Measurements from ENCODE around the gene CYP26C1. TPM values are rescaled to one million over a fixed set of nuclear protein-coding genes. Genes with fewer than 3 reads are reported as not detected.

The CYP26C1 gene
- total RNA-seq, 1 experiment from 2014 or later: 0.45 TPM

GRCh38 chr10:93103953-93104352 lies 43.4 kb downstream of the CYP26C1 start:
- H3K9me3 Mint-ChIP-seq (ENCODE audit: low read depth, unreplicated experiment): no peaks in the 10 kb centered on the region
- BruUV-seq (replicated peaks): no TSS peak
- CTCF ChIA-PET: no interaction called here

GRCh38 chr10:93106631-93107072 lies 46.1 kb downstream of the CYP26C1 start:
- CTCF ChIA-PET: interaction anchor here (0.6 to 0.8 kb wide), 2 partner anchors 9 kb away, joined by 3 read pairs; no protein-coding TSS in a partner anchor
- H3K4me1 Mint-ChIP-seq (ENCODE audit: low read depth, unreplicated experiment): no peaks in the 10 kb centered on the region
- no peaks in the 10 kb centered on the region for H3K36me3 Mint-ChIP-seq (ENCODE audit: insufficient read depth, unreplicated experiment)
- TF ChIP-seq, protein P1, sequence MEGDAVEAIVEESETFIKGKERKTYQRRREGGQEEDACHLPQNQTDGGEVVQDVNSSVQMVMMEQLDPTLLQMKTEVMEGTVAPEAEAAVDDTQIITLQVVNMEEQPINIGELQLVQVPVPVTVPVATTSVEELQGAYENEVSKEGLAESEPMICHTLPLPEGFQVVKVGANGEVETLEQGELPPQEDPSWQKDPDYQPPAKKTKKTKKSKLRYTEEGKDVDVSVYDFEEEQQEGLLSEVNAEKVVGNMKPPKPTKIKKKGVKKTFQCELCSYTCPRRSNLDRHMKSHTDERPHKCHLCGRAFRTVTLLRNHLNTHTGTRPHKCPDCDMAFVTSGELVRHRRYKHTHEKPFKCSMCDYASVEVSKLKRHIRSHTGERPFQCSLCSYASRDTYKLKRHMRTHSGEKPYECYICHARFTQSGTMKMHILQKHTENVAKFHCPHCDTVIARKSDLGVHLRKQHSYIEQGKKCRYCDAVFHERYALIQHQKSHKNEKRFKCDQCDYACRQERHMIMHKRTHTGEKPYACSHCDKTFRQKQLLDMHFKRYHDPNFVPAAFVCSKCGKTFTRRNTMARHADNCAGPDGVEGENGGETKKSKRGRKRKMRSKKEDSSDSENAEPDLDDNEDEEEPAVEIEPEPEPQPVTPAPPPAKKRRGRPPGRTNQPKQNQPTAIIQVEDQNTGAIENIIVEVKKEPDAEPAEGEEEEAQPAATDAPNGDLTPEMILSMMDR (IDR thresholded peaks at IDR 0.05; ENCODE audit: unreplicated experiment): no peak
- H3K4me3 Mint-ChIP-seq (ENCODE audit: low read depth, unreplicated experiment): no peak overlapping the region
- H3K27ac Mint-ChIP-seq (ENCODE audit: unreplicated experiment): no peak overlapping the region
- intact Hi-C loops (cut with micrococcal nuclease; ENCODE audit: unreplicated experiment): no loop called here
- H3K27me3 Mint-ChIP-seq (ENCODE audit: unreplicated experiment): no peaks in the 10 kb centered on the region
- DNase-seq: no peak
- H3K9me3 Mint-ChIP-seq (ENCODE audit: low read depth, unreplicated experiment): no peaks in the 10 kb centered on the region
- BruUV-seq (replicated peaks): no TSS peak

More at GRCh38 chr10:93103953-93104352, 43.4 kb downstream of the CYP26C1 start:
- TF ChIP-seq, protein P1 (IDR thresholded peaks at IDR 0.05; ENCODE audit: unreplicated experiment): no peak
- H3K4me1 Mint-ChIP-seq (ENCODE audit: low read depth, unreplicated experiment): no peaks in the 10 kb centered on the region
- no peak overlapping the region for H3K27ac Mint-ChIP-seq (ENCODE audit: unreplicated experiment)
- intact Hi-C loops (cut with micrococcal nuclease; ENCODE audit: unreplicated experiment): no loop called here
- no peak for DNase-seq
- H3K27me3 Mint-ChIP-seq (ENCODE audit: unreplicated experiment): no peaks in the 10 kb centered on the region
- no peaks in the 10 kb centered on the region for H3K36me3 Mint-ChIP-seq (ENCODE audit: insufficient read depth, unreplicated experiment)
- no peak overlapping the region for H3K4me3 Mint-ChIP-seq (ENCODE audit: low read depth, unreplicated experiment)

DNA sequence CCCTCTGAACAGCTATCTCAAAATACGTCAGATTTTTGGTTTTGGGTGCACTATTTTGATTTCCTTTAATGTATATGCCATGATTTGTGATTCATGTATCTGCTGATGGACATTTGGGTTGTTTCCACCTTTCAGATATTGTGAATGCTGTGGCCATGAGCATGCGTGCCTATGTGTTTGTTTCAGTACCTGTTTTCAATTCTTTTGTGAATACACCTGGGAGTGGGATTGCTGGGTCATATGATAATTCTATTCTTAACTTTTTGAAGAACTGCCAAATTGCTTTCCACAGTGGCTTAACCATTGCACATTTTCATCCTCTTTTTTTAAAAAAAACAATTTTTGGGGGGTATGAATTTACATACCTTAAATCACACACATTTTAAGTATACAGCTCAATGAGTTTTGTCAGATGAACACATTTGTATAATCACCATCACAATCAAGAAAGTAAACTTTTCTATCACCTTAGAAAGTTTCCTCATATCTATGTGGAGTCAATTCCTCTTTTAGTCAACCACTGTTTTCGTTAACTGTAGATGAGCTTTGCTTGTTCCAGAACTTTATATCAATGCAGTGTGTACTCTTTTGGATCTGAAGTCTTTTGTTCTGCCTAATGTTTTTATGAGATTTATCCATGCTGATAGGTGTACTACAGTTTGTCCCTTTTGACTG lies 50.0 kb downstream of the CYP26C1 start:
- intact Hi-C loops (cut with micrococcal nuclease; ENCODE audit: unreplicated experiment): no loop called here
- no peak for DNase-seq
- H3K4me1 Mint-ChIP-seq (ENCODE audit: low read depth, unreplicated experiment): no peaks in the 10 kb centered on the region
- TF ChIP-seq, protein P1 (IDR thresholded peaks at IDR 0.05; ENCODE audit: unreplicated experiment): no peak
- no TSS peak for BruUV-seq (replicated peaks)
- H3K36me3 Mint-ChIP-seq (ENCODE audit: insufficient read depth, unreplicated experiment): no peaks in the 10 kb centered on the region
- peaks cover 16% of the 10 kb centered on the region for H3K27me3 Mint-ChIP-seq (ENCODE audit: unreplicated experiment)
- no peak overlapping the region for H3K4me3 Mint-ChIP-seq (ENCODE audit: low read depth, unreplicated experiment)
- no peak overlapping the region for H3K27ac Mint-ChIP-seq (ENCODE audit: unreplicated experiment)
- CTCF ChIA-PET: no interaction called here
- H3K9me3 Mint-ChIP-seq (ENCODE audit: low read depth, unreplicated experiment): no peaks in the 10 kb centered on the region

DNA sequence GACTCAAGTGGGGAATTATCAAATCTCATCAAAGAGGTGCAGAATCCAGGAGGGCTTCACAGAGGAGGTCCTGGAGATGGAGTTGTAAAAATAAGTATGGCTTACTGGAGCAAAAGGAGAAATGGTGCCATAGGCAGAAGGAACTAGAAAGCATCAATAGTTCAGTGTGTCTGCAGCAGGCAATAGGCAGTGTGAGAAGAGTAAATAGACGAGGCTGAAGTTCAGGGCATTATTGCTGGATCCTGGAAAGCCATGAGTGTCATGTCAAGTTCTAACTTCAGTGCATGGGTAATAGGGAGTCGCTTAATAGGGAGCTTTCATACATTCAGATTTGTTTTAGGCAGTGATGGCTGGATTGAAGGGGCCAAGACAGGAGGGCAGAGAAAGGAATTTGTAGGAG lies 52.4 kb downstream of the CYP26C1 start:
- H3K36me3 Mint-ChIP-seq (ENCODE audit: insufficient read depth, unreplicated experiment): no peaks in the 10 kb centered on the region
- no peaks in the 10 kb centered on the region for H3K9me3 Mint-ChIP-seq (ENCODE audit: low read depth, unreplicated experiment)
- H3K27ac Mint-ChIP-seq (ENCODE audit: unreplicated experiment): no peak overlapping the region
- intact Hi-C loops (cut with micrococcal nuclease; ENCODE audit: unreplicated experiment): no loop called here
- no TSS peak for BruUV-seq (replicated peaks)
- TF ChIP-seq, protein P1 (IDR thresholded peaks at IDR 0.05; ENCODE audit: unreplicated experiment): no peak
- CTCF ChIA-PET: no interaction called here
- H3K27me3 Mint-ChIP-seq (ENCODE audit: unreplicated experiment): peaks cover 16% of the 10 kb centered on the region
- no peak for DNase-seq
- no peak overlapping the region for H3K4me3 Mint-ChIP-seq (ENCODE audit: low read depth, unreplicated experiment)
- no peaks in the 10 kb centered on the region for H3K4me1 Mint-ChIP-seq (ENCODE audit: low read depth, unreplicated experiment)
